IgD-negative memory B cell (primary cell): ENCODE measurements around the gene AOAH. TPM values are rescaled to one million over a fixed set of nuclear protein-coding genes. Genes with fewer than 3 reads are reported as not detected.
"Not testable (repeated sequence)": the region's sequence is repeated elsewhere in the genome, so short reads cannot be mapped to it uniquely, and the experiment has no call there.

Experiments
- H3K27ac Mint-ChIP-seq, 3 donors: one replicate each; pipeline ENCODE4 v1.8.0; 2020 to 2022; ENCODE audit warnings: mild to moderate bottlenecking in 3 of 3, mixed read lengths in 3 of 3, moderate library complexity in 1 of 3
- H3K27me3 Mint-ChIP-seq: one replicate; pipeline ENCODE4 v1.8.0; 2021; ENCODE audit warnings: mixed read lengths
- H3K36me3 Mint-ChIP-seq: one replicate; pipeline ENCODE4 v1.8.0; 2020; ENCODE audit warnings: mild to moderate bottlenecking, mixed read lengths
- H3K4me1 Mint-ChIP-seq, 3 donors: one replicate each; pipeline ENCODE4 v1.8.0; 2020 to 2022; ENCODE audit warnings: mixed read lengths in 3 of 3, mild to moderate bottlenecking in 1 of 3
- H3K4me3 Mint-ChIP-seq, 4 donors: one replicate each; pipeline ENCODE4 v1.8.0; 2020 to 2022; ENCODE audit warnings: mild to moderate bottlenecking in 4 of 4, mixed read lengths in 4 of 4, moderate library complexity in 3 of 4
- H3K9me3 Mint-ChIP-seq, 3 donors: one replicate each; pipeline ENCODE4 v1.8.0; 2020 to 2021; ENCODE audit warnings: mixed read lengths in 3 of 3, mild to moderate bottlenecking in 1 of 3
- polyA plus RNA-seq: library from polyadenylated mRNA; unstranded; fragments of 300-500 nt; fragmentation: Illumina TruSeq; gene quantifications from one replicate; pipeline ENCODE4 v1.2.3, GENCODE V29; 2021

The AOAH gene
- polyA plus RNA-seq, 1 donor from 2014 or later, result 2.8 TPM

- no peak overlapping the region for H3K4me3 Mint-ChIP-seq
- H3K27ac Mint-ChIP-seq, result peak overlapping the region in 1 of 3 donors; percentile 34
- peaks cover 0 to 4% (median 2%) of the 10 kb centered on the region in 3 donors for H3K9me3 Mint-ChIP-seq
- peaks cover 0 to 2% (median 0%) of the 10 kb centered on the region in 3 donors for H3K4me1 Mint-ChIP-seq
- H3K27me3 Mint-ChIP-seq, result peaks cover 6% of the 10 kb centered on the region
- peaks cover 8% of the 10 kb centered on the region for H3K36me3 Mint-ChIP-seq
Observed at GRCh38 chr7:36650766-36651312, 73.5 kb downstream of the AOAH start.

- Mint-ChIP-seq H3K27ac (peak overlapping the region in 1 of 3 donors; percentile 34), H3K27me3 (peaks cover 6% of the 10 kb centered on the region), H3K36me3 (peaks cover 8% of the 10 kb centered on the region), H3K9me3 (peaks cover 0 to 2% (median 1%) of the 10 kb centered on the region in 3 donors), H3K4me1 (peaks cover 0 to 2% (median 0%) of the 10 kb centered on the region in 3 donors), H3K4me3 (no peak overlapping the region)
Observed at GRCh38 chr7:36650320-36650719, 74.0 kb downstream of the AOAH start.

GRCh38 chr7:36649319-36649718 lies 75.0 kb downstream of the AOAH start:
- H3K4me1 Mint-ChIP-seq, H3K36me3 Mint-ChIP-seq, H3K9me3 Mint-ChIP-seq: not testable (repeated sequence)

GRCh38 chr7:36648441-36648840 lies 75.9 kb downstream of the AOAH start:
- no peak overlapping the region for H3K27ac Mint-ChIP-seq
- no peaks in the 10 kb centered on the region for H3K4me1 Mint-ChIP-seq
- peaks cover 0 to 2% (median 1%) of the 10 kb centered on the region in 3 donors for H3K9me3 Mint-ChIP-seq
- H3K27me3 Mint-ChIP-seq, result peaks cover 4% of the 10 kb centered on the region
- peaks cover 2% of the 10 kb centered on the region for H3K36me3 Mint-ChIP-seq
- no peak overlapping the region for H3K4me3 Mint-ChIP-seq

More at GRCh38 chr7:36649319-36649718, 75.0 kb downstream of the AOAH start:
- H3K27me3 Mint-ChIP-seq, H3K4me3 Mint-ChIP-seq, H3K27ac Mint-ChIP-seq: not testable (repeated sequence)

GRCh38 chr7:36644625-36645422 lies 79.5 kb downstream of the AOAH start:
- Mint-ChIP-seq H3K4me1 (peaks cover 0 to 3% (median 0%) of the 10 kb centered on the region in 3 donors), H3K9me3 (peaks cover 0 to 2% (median 0%) of the 10 kb centered on the region in 3 donors)

GRCh38 chr7:36642414-36642813 lies 81.9 kb downstream of the AOAH start:
- Mint-ChIP-seq H3K36me3 (peaks cover 2% of the 10 kb centered on the region), H3K27me3 (peaks cover 5% of the 10 kb centered on the region), H3K4me1 (peaks cover 0 to 6% (median 0%) of the 10 kb centered on the region in 3 donors), H3K4me3 (no peak overlapping the region), H3K9me3 (no peaks in the 10 kb centered on the region), H3K27ac (no peak overlapping the region)

More at GRCh38 chr7:36644625-36645422, 79.5 kb downstream of the AOAH start:
- H3K27me3 Mint-ChIP-seq, result peaks cover 6% of the 10 kb centered on the region
- H3K36me3 Mint-ChIP-seq, result peaks cover 2% of the 10 kb centered on the region
- no peak overlapping the region for H3K4me3 Mint-ChIP-seq
- H3K27ac Mint-ChIP-seq, result no peak overlapping the region

- Mint-ChIP-seq H3K27me3 (peaks cover 5% of the 10 kb centered on the region), H3K27ac (no peak overlapping the region), H3K9me3 (no peaks in the 10 kb centered on the region), H3K36me3 (peaks cover under 1% of the 10 kb centered on the region), H3K4me3 (no peak overlapping the region), H3K4me1 (peaks cover 0 to 6% (median 0%) of the 10 kb centered on the region in 3 donors)
Observed at GRCh38 chr7:36642010-36642409, 82.3 kb downstream of the AOAH start.

- H3K4me3 Mint-ChIP-seq, result no peak overlapping the region
- H3K27me3 Mint-ChIP-seq, result peaks cover 5% of the 10 kb centered on the region
- H3K27ac Mint-ChIP-seq, result no peak overlapping the region
- H3K36me3 Mint-ChIP-seq, result no peaks in the 10 kb centered on the region
- no peaks in the 10 kb centered on the region for H3K9me3 Mint-ChIP-seq
- H3K4me1 Mint-ChIP-seq, result peaks cover 0 to 6% (median 0%) of the 10 kb centered on the region in 3 donors
Observed at GRCh38 chr7:36640682-36641081, 83.6 kb downstream of the AOAH start.

- Mint-ChIP-seq H3K9me3 (no peaks in the 10 kb centered on the region), H3K27me3 (peaks cover 5% of the 10 kb centered on the region), H3K4me1 (peaks cover 0 to 6% (median 0%) of the 10 kb centered on the region in 3 donors), H3K27ac (no peak overlapping the region), H3K4me3 (peak overlapping the region in 1 of 4 donors; percentile 37), H3K36me3 (no peaks in the 10 kb centered on the region)
Observed at GRCh38 chr7:36639826-36640225, 84.5 kb downstream of the AOAH start.

GRCh38 chr7:36638586-36639263 lies 85.6 kb downstream of the AOAH start:
- no peaks in the 10 kb centered on the region for H3K36me3 Mint-ChIP-seq
- H3K4me3 Mint-ChIP-seq, result no peak overlapping the region
- H3K27ac Mint-ChIP-seq, result peak overlapping the region in 1 of 3 donors; percentile 78
- peaks cover 0 to 6% (median 0%) of the 10 kb centered on the region in 3 donors for H3K4me1 Mint-ChIP-seq
- no peaks in the 10 kb centered on the region for H3K9me3 Mint-ChIP-seq
- peaks cover 5% of the 10 kb centered on the region for H3K27me3 Mint-ChIP-seq

GRCh38 chr7:36638140-36638539 lies 86.2 kb downstream of the AOAH start:
- H3K4me3 Mint-ChIP-seq, result no peak overlapping the region
- peaks cover 5% of the 10 kb centered on the region for H3K27me3 Mint-ChIP-seq
- H3K9me3 Mint-ChIP-seq, result no peaks in the 10 kb centered on the region
- no peak overlapping the region for H3K27ac Mint-ChIP-seq
- H3K4me1 Mint-ChIP-seq, result peaks cover 0 to 6% (median 0%) of the 10 kb centered on the region in 3 donors
- H3K36me3 Mint-ChIP-seq, result no peaks in the 10 kb centered on the region

- Mint-ChIP-seq H3K36me3 (peaks cover 5% of the 10 kb centered on the region), H3K9me3 (no peaks in the 10 kb centered on the region), H3K4me1 (peaks cover 0 to 6% (median 0%) of the 10 kb centered on the region in 3 donors), H3K4me3 (no peak overlapping the region), H3K27ac (no peak overlapping the region), H3K27me3 (peaks cover 5% of the 10 kb centered on the region)
Observed at GRCh38 chr7:36637417-36637816, 86.9 kb downstream of the AOAH start.

- Mint-ChIP-seq H3K4me1 (peaks cover 0 to 6% (median 0%) of the 10 kb centered on the region in 3 donors), H3K27ac (no peak overlapping the region), H3K9me3 (no peaks in the 10 kb centered on the region), H3K36me3 (peaks cover 5% of the 10 kb centered on the region), H3K4me3 (no peak overlapping the region), H3K27me3 (peaks cover 6% of the 10 kb centered on the region)
Observed at GRCh38 chr7:36636126-36636525, 88.2 kb downstream of the AOAH start.

GRCh38 chr7:36635091-36635490 lies 89.2 kb downstream of the AOAH start:
- Mint-ChIP-seq H3K27me3 (peaks cover 4% of the 10 kb centered on the region), H3K9me3 (no peaks in the 10 kb centered on the region), H3K36me3 (peaks cover 5% of the 10 kb centered on the region), H3K27ac (no peak overlapping the region), H3K4me3 (no peak overlapping the region), H3K4me1 (peaks cover 0 to 4% (median 0%) of the 10 kb centered on the region in 3 donors)

- Mint-ChIP-seq H3K36me3 (peaks cover 5% of the 10 kb centered on the region), H3K27ac (no peak overlapping the region), H3K27me3 (peaks cover 1% of the 10 kb centered on the region), H3K9me3 (no peaks in the 10 kb centered on the region), H3K4me1 (no peaks in the 10 kb centered on the region), H3K4me3 (no peak overlapping the region)
Observed at GRCh38 chr7:36633377-36633776, 90.9 kb downstream of the AOAH start.
